Subcutaneous abdominal adipose tissue (tissue), 5 donors: Measurements from ENCODE around the gene MLN.

Source experiments
- H3K27ac ChIP-seq: one replicate; pipeline ENCODE4 v1.7.0; 2013; ENCODE audit warnings: low read depth, mild to moderate bottlenecking, inconsistent platforms, low read length, moderate library complexity
- H3K27me3 ChIP-seq, 5 donors: one replicate each; pipeline ENCODE4 v1.7.0; 2013; ENCODE audit warnings: low read length in 5 of 5, inconsistent platforms in 1 of 5; ENCODE audit not compliant: control insufficient read depth in 5 of 5, insufficient read depth in 4 of 5
- H3K36me3 ChIP-seq, 5 donors: one replicate each; pipeline ENCODE4 v1.7.0; 2013; ENCODE audit warnings: low read length in 5 of 5; ENCODE audit not compliant: control insufficient read depth in 5 of 5, insufficient read depth in 5 of 5
- H3K4me1 ChIP-seq, 5 donors: one replicate each; pipeline ENCODE4 v1.7.0; 2013; ENCODE audit warnings: low read length in 5 of 5, mild to moderate bottlenecking in 3 of 5, moderate library complexity in 1 of 5; ENCODE audit not compliant: control insufficient read depth in 5 of 5, insufficient read depth in 5 of 5
- H3K4me3 ChIP-seq, 5 donors: one replicate each; pipeline ENCODE4 v1.7.0; 2013; ENCODE audit warnings: low read length in 5 of 5, low read depth in 1 of 5
- H3K9ac ChIP-seq, 5 donors: one replicate each; pipeline ENCODE4 v1.7.0; 2013; ENCODE audit warnings: low read length in 5 of 5, mild to moderate bottlenecking in 4 of 5, moderate library complexity in 3 of 5
- H3K9me3 ChIP-seq, 5 donors: one replicate each; pipeline ENCODE4 v1.7.0; 2013; ENCODE audit warnings: low read length in 5 of 5; ENCODE audit not compliant: control insufficient read depth in 5 of 5
- donor health status: healthy.
- donor health status: healthy.
- donor health status: healthy.
- donor health status: healthy.
- donor health status: healthy.

Gene MLN

DNA sequence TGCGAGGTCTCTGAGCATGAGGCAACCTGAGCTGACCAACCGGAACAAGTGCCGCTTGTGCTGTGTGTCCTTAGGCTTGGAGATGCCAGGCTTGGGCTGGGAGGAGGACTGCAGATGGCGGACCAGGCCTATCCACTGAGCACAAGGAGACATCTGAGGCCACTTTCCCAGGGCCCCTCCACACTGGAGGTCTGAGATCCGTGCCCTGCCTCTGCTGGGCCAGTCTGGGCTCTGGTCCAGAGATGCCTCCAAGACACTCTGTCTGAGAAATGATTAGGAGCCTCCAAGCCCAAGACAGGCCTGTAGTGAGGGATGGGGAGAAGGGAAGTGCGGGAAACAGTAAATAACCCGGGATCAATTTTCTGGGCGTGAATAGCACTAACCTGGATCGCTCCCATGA is 3.0 kb upstream of the MLN start:
- Histone ChIP-seq H3K4me1 (peaks cover 0 to 31% (median 5%) of the 10 kb centered on the region in 5 donors), H3K9ac (no peak overlapping the region), H3K27me3 (peaks cover 16 to 28% (median 21%) of the 10 kb centered on the region in 5 donors), H3K36me3 (no peaks in the 10 kb centered on the region), H3K27ac (no peak overlapping the region), H3K9me3 (no peaks in the 10 kb centered on the region), H3K4me3 (no peak overlapping the region)

DNA sequence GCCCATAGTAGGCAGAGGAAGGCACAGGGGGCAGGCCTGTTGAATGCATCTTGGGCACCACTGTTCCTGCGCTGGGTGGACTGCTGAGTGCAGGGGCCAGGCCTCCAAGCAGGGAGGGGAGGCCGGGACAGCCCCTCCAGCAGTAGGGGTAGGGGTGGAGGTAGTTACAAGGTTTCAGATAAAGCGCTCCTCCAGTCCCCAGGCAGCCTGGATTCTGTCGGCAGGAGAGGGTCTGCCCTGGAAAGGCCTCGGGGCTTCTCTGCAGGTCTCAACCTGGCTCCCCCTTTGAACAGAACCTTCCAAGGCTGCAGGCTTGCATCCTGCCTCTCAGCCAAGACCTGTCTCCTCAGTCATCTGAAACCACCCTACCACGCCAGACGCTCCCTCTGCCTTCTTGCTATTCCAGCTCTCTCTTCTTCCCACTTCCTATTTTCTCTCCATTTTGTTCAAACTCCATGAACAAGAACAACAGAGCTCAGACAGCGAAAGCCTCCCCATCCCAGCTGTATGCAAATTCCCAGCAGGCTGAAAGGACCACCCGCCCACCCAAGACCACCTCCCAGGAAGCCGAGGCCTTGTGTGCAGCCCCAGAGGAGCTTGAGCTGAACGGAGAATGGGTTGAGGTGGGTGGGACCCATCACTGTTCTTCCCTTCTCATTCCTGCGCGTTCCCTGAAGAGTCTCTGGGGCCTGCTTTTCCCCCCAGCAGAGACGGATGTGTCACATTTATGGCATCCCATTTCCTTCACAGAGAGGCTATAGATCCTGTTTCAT is 1.4 kb downstream of the MLN start:
- Histone ChIP-seq H3K36me3 (no peaks in the 10 kb centered on the region), H3K9ac (no peak overlapping the region), H3K4me3 (no peak overlapping the region), H3K9me3 (no peaks in the 10 kb centered on the region), H3K4me1 (peaks cover 3 to 20% (median 14%) of the 10 kb centered on the region in 5 donors), H3K27me3 (peaks cover 14 to 27% (median 17%) of the 10 kb centered on the region in 5 donors), H3K27ac (no peak overlapping the region)

DNA sequence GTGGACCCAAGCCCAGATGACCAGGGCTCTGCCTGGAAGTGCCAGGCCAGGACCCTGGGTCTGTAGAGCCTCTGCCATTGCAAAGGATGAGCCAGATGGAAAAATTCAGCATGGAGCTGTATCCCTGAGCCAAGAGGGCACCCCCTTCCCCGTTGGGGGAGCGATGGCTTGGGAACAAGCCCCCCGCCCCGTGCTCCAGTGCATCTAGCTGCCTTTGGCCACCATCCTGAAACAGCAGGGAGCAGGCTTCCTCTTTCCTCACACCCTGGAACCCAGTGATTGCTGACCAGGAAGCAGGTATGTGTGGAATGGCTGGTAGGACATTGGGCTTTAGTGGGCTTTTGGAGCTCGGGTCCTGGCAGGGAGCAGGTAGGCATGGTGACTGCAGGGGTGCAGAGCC is 2.2 kb downstream of the MLN start:
- Histone ChIP-seq H3K27me3 (peaks cover 15 to 27% (median 23%) of the 10 kb centered on the region in 5 donors), H3K9me3 (no peaks in the 10 kb centered on the region), H3K36me3 (no peaks in the 10 kb centered on the region), H3K27ac (no peak overlapping the region), H3K4me3 (no peak overlapping the region), H3K9ac (no peak overlapping the region), H3K4me1 (peaks cover 3 to 13% (median 12%) of the 10 kb centered on the region in 5 donors)

DNA sequence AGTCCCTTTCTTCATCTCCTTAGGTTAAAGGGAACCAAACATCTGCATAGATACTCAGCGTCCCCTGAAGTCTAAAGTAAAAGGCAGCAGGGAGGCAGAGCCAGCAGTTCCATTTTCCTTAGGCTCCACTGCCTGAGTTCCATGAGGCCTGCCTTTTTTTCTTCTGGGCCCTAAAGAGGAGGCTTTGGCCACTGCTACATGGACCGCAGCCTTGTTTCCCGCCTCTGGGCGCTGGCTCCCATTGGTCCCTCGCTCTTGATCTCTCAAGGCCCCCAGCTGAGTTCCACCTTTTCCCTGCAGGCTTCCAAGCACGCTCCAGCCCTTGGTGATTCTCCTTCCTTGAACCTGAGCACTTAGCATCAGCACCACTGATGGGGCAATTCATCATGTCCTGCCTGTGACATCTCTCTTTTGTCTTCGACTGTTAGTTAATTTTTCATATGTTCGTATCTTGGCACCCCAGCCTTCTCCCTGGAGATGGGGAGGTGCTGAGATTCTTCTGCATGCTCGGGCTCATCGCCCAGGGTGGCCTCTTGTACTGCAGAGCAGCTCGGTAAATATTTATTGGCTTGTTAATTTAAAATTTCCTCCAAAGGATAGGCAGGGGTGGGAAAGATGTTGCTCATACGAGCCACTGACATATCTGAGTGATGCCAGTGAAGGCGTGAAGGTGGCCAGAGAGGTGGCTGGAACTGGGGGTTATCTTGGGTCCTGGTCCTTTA is 3.4 kb downstream of the MLN start:
- no peak overlapping the region for H3K27ac ChIP-seq
- H3K9ac ChIP-seq = no peak overlapping the region
- H3K36me3 ChIP-seq = no peaks in the 10 kb centered on the region
- no peaks in the 10 kb centered on the region for H3K9me3 ChIP-seq
- peaks cover 21 to 34% (median 25%) of the 10 kb centered on the region in 5 donors for H3K27me3 ChIP-seq
- no peak overlapping the region for H3K4me3 ChIP-seq
- peaks cover 3 to 13% (median 12%) of the 10 kb centered on the region in 5 donors for H3K4me1 ChIP-seq

DNA sequence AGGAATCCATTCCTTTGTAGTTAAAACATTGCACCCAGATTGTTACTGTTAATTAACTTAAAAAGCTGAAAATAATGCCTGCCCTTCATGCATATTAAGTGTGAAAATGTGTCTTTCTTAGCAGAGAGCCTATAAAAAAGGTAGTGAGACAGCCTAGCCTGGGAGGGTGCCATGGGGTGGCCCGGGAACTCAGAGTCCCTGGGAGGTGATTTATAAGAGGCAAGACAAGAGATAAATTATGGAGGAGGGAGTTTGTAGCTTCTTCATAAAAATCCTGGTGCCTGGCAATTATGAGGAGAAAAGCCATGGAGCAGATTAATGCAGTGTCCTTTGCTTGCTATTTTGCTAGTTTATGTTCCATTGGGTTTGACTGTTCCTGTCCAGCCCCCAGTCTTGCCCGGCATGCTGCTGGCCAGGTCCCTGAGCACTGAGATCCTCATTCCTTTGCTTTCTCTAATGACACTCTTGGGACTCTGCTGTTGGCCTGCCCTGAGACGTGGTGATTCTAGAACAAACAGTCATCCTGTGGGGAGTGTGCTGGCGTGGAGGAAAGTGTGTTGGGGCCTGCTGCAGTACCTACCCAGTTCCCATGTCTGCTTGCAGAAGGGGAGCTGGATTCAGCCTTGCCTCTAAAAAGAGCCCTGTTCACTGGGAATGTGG is 4.2 kb downstream of the MLN start:
- Histone ChIP-seq H3K4me3 (no peak overlapping the region), H3K9me3 (no peaks in the 10 kb centered on the region), H3K4me1 (peaks cover 3 to 13% (median 12%) of the 10 kb centered on the region in 5 donors), H3K27ac (no peak overlapping the region), H3K27me3 (peaks cover 18 to 33% (median 23%) of the 10 kb centered on the region in 5 donors), H3K9ac (no peak overlapping the region), H3K36me3 (no peaks in the 10 kb centered on the region)

DNA sequence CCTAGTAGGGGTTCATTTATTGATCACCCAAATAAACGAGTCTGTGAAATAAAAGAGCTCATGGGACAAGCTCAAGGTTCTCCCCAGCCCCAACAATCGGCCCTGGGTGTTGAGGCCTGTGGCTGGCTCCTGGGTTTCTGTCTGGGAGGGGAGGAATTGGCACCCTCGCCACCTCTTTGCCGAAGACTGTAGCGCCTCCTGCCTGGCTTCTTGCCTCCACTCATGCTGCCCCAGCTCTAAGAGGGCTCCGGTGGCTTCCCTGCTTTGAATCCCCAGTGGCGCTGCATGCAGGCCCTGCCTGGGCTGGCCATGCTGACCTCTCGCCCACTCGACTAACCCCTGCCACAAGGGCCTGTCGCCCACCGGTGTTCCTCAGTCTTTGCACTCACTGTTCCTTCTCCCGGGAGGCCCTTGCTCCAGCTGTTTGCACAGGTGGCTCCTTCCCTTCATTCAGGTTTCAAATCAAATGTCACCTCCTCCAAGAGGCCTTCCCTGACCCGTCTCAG is 5.4 kb downstream of the MLN start:
- H3K4me3 ChIP-seq = no peak overlapping the region
- peaks cover 17 to 34% (median 19%) of the 10 kb centered on the region in 5 donors for H3K27me3 ChIP-seq
- peaks cover 3 to 13% (median 12%) of the 10 kb centered on the region in 5 donors for H3K4me1 ChIP-seq
- H3K9ac ChIP-seq = no peak overlapping the region
- no peaks in the 10 kb centered on the region for H3K9me3 ChIP-seq
- H3K36me3 ChIP-seq = no peaks in the 10 kb centered on the region
- no peak overlapping the region for H3K27ac ChIP-seq

DNA sequence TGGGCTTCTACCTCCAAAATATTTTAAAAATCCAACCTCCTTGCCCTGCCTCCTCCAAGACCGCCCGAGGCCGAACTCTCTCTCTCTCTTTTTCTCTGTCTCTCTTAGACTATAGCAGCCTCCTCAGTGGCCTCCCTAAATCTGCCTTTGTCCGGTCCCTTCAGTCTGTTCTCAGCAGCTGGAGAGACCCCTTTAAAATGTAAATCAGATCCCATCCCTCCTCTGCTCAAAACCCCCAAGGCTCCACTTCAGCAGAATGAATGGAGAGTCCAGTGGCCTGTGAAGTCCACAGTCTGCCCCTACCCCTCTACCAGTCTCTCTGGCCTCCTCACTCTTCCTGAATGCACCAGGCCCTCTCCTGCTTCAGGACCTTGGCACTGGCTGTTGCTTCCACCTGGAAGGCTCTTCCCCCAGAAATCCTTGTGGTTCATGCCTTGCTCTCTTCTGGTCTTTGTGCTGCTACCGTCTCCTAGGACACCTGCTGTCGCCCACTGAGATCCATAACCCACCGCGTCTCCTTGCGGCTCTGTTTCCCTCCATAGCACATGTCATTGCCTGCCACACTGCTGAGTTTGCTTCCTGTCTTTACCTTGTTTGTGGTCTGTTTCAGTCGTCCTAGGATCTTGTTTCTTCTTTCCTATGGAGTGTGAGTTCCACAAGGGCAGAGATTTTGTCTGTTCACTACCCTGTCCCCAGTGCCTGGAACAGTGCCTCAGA is 6.0 kb downstream of the MLN start:
- H3K36me3 ChIP-seq = no peaks in the 10 kb centered on the region
- H3K4me1 ChIP-seq = peaks cover 3 to 13% (median 12%) of the 10 kb centered on the region in 5 donors
- H3K9me3 ChIP-seq = no peaks in the 10 kb centered on the region
- H3K27ac ChIP-seq = no peak overlapping the region
- no peak overlapping the region for H3K9ac ChIP-seq
- no peak overlapping the region for H3K4me3 ChIP-seq
- peaks cover 19 to 36% (median 22%) of the 10 kb centered on the region in 5 donors for H3K27me3 ChIP-seq

DNA sequence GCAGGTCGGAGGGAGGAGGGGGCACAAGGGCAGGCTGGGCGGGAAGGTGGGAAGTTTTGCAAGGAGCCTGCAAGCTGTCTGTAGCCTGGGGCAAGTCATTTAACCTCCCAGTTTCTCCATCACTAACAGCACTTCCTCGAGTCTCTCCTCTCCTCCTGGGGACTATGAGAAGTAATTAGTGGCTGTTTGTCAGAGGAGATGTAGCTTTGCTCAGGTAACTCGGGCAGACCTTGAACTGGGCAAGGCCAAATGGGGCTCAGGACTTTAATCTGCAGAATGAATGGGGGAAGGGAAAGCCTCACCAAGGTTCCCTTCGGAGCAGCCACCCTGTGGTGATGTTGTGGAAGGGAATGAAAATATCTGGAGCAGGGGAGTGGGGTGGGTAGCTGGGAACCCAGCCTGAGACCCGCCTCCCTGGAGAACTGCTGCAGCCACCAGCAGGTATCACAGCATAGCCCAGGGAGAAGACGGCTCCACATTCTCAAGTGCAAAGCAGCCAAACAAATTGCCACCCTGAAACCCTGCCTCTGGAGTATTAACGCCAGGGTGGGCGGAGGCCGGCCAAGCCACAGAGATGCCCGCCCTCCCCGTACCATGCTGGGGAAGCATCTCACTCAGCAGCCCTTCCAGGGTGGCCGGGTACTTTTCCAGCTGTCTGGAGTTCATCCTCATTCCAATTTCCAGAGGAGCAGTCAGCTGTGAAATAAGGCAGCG is 8.7 kb downstream of the MLN start:
- Histone ChIP-seq H3K27me3 (peaks cover 19 to 36% (median 22%) of the 10 kb centered on the region in 5 donors), H3K4me1 (peaks cover 3 to 15% (median 11%) of the 10 kb centered on the region in 5 donors), H3K27ac (no peak overlapping the region), H3K9me3 (no peaks in the 10 kb centered on the region), H3K4me3 (no peak overlapping the region), H3K9ac (no peak overlapping the region), H3K36me3 (no peaks in the 10 kb centered on the region)

DNA sequence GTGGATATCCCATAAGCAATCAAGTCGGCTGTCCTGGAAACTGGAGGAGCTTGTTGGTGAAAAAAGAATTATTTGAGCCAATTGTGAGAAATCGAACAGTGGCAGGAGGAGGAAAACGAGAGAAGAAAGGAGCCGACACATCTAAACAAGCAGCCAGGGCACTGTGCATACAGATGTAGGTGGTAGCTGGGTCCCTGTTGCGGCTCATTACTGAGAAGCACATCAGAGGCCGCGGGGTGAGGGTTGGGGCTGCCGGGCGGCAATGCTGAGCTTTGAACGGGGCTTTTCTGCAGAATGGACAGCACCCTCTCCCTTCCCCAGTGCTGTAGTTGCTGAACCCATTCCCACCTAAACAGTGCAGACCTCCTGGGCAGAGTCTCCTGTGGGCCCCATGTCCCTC is 10.8 kb downstream of the MLN start:
- H3K4me1 ChIP-seq = peaks cover 3 to 13% (median 6%) of the 10 kb centered on the region in 5 donors
- H3K9ac ChIP-seq = no peak overlapping the region
- peaks cover 16 to 31% (median 21%) of the 10 kb centered on the region in 5 donors for H3K27me3 ChIP-seq
- no peaks in the 10 kb centered on the region for H3K9me3 ChIP-seq
- no peak overlapping the region for H3K4me3 ChIP-seq
- H3K36me3 ChIP-seq = no peaks in the 10 kb centered on the region
- H3K27ac ChIP-seq = no peak overlapping the region
